Uterus (tissue), 4 donors: ENCODE data around the gene LRCOL1. TPM values are rescaled to one million over a fixed set of nuclear protein-coding genes. Genes with fewer than 3 reads are reported as not detected.

Experiments
- DNase-seq, 2 donors: peaks; one replicate each; pipeline ENCODE4 v3.0.0-alpha.2; 2019 to 2020
- H3K27ac ChIP-seq, 2 donors: fragments of 200-600 bp; sonication (generic); 1 replicate in 1 of 2; 2 replicates in 1 of 2; pipeline ENCODE4 v1.5.1; 2016 to 2018
- H3K27me3 ChIP-seq, 2 donors: fragments of 200-600 bp; sonication (generic); one replicate each; pipeline ENCODE4 v1.5.1; 2018 to 2019; ENCODE audit warnings: control low read depth in 1 of 2
- H3K36me3 ChIP-seq, 2 donors: fragments of 200-600 bp; sonication (generic); one replicate each; pipeline ENCODE4 v1.5.1; 2019; ENCODE audit warnings: control low read depth in 1 of 2
- H3K4me1 ChIP-seq, 2 donors: fragments of 200-600 bp; sonication (generic); one replicate each; pipeline ENCODE4 v1.5.1; 2018 to 2019; ENCODE audit warnings: control low read depth in 1 of 2
- H3K4me3 ChIP-seq, 2 donors: fragments of 200-600 bp; sonication (generic); 1 replicate in 1 of 2; 2 replicates in 1 of 2; pipeline ENCODE4 v1.5.1; 2018 to 2019; ENCODE audit warnings: mild to moderate bottlenecking in 1 of 2
- H3K9me3 ChIP-seq, 2 donors: fragments of 200-600 bp; sonication (generic); one replicate each; pipeline ENCODE4 v1.5.1; 2019; ENCODE audit warnings: control low read depth in 1 of 2
- CTCF ChIP-seq, 4 experiments: fragments of 200-600 bp in 2 of 4; fragments of 450-650 bp in 2 of 4; sonication (generic) in 2 of 4; IDR thresholded peaks; one replicate each; pipeline ENCODE4 v1.5.1; 2016 to 2019; ENCODE audit warnings: antibody characterized with exemption in 4 of 4, mild to moderate bottlenecking in 2 of 4, moderate library complexity in 1 of 4
- POLR2A ChIP-seq, 2 donors: fragments of 450-650 bp; IDR thresholded peaks; one replicate each; pipeline ENCODE4 v1.6.1; 2016; ENCODE audit warnings: antibody characterized with exemption in 2 of 2, mild to moderate bottlenecking in 1 of 2, moderate library complexity in 1 of 2
- intact Hi-C: fragments of 100-400 bp; cut with DNase I; formaldehyde crosslinking; loops from one replicate; pipeline ENCODE4 v1.15.1; 2023; ENCODE audit warnings: low total_unique reads
- total RNA-seq, 4 donors: library from RNA; depleted of rRNA in 3 of 4; stranded (reverse); fragments of >200 nt in 3 of 4; gene quantifications; one replicate each; pipeline versions ENCODE4 v1.1.0 to v1.2.4, GENCODE V29; 2014 to 2023
- donor health status: DM: yes; HTN: yes; CAD: no.

Gene LRCOL1
- total RNA-seq, 4 donors from 2014 or later, result 0.79 to 7.1 (median 1.5) TPM; not detected in 1

- Histone ChIP-seq H3K4me3 (no peak overlapping the region), H3K36me3 (no peaks in the 10 kb centered on the region), H3K27me3 (peaks cover 0 to 9% of the 10 kb centered on the region in 2 donors), H3K27ac (no peak overlapping the region), H3K9me3 (no peaks in the 10 kb centered on the region), H3K4me1 (peaks cover 0 to 5% of the 10 kb centered on the region in 2 donors)
- no peak for DNase-seq
- no peak for TF ChIP-seq POLR2A (IDR thresholded peaks at IDR 0.05)
- no peak for TF ChIP-seq CTCF (IDR thresholded peaks at IDR 0.05)
- intact Hi-C loops, result no loop called here
These were observed 3.5 kb downstream of the LRCOL1 start for GRCh38 chr12:132606927-132607326.

- DNase-seq, result no peak
- Histone ChIP-seq H3K27me3 (peaks cover 0 to 9% of the 10 kb centered on the region in 2 donors), H3K4me1 (peaks cover 0 to 5% of the 10 kb centered on the region in 2 donors), H3K27ac (no peak overlapping the region), H3K9me3 (no peaks in the 10 kb centered on the region), H3K4me3 (no peak overlapping the region), H3K36me3 (no peaks in the 10 kb centered on the region)
- intact Hi-C loops, result no loop called here
- no peak for TF ChIP-seq POLR2A (IDR thresholded peaks at IDR 0.05)
- TF ChIP-seq CTCF (IDR thresholded peaks at IDR 0.05), result no peak
These were observed 3.9 kb downstream of the LRCOL1 start for GRCh38 chr12:132606466-132606865.

GRCh38 chr12:132605892-132606291 lies 4.5 kb downstream of the LRCOL1 start:
- no peak overlapping the region for H3K27ac ChIP-seq
- H3K4me3 ChIP-seq, result no peak overlapping the region
- H3K9me3 ChIP-seq, result no peaks in the 10 kb centered on the region
- intact Hi-C loops, result no loop called here
- H3K4me1 ChIP-seq, result peaks cover 0 to 4% of the 10 kb centered on the region in 2 donors
- H3K36me3 ChIP-seq, result no peaks in the 10 kb centered on the region
- DNase-seq, result no peak
- peaks cover 0 to 9% of the 10 kb centered on the region in 2 donors for H3K27me3 ChIP-seq
- TF ChIP-seq POLR2A (IDR thresholded peaks at IDR 0.05), result no peak

GRCh38 chr12:132604668-132605441 lies 5.5 kb downstream of the LRCOL1 start:
- no peaks in the 10 kb centered on the region for H3K36me3 ChIP-seq
- H3K4me1 ChIP-seq, result no peaks in the 10 kb centered on the region
- H3K9me3 ChIP-seq, result no peaks in the 10 kb centered on the region
- intact Hi-C loops, result no loop called here
- DNase-seq, result no peak
- H3K27ac ChIP-seq, result no peak overlapping the region
- no peak overlapping the region for H3K4me3 ChIP-seq
- TF ChIP-seq CTCF (IDR thresholded peaks at IDR 0.05) (no peak), POLR2A (IDR thresholded peaks at IDR 0.05) (no peak)
- peaks cover 0 to 9% of the 10 kb centered on the region in 2 donors for H3K27me3 ChIP-seq

GRCh38 chr12:132604151-132604618 lies 6.2 kb downstream of the LRCOL1 start:
- Histone ChIP-seq H3K9me3 (no peaks in the 10 kb centered on the region), H3K4me1 (no peaks in the 10 kb centered on the region), H3K27ac (peak overlapping the region; percentile 48 to 76), H3K36me3 (no peaks in the 10 kb centered on the region), H3K27me3 (peaks cover 0 to 9% of the 10 kb centered on the region in 2 donors), H3K4me3 (peak overlapping the region; percentile 10 to 21)
- intact Hi-C loops, result no loop called here
- no peak for DNase-seq
- TF ChIP-seq CTCF (IDR thresholded peaks at IDR 0.05), result no peak
- TF ChIP-seq POLR2A (IDR thresholded peaks at IDR 0.05), result no peak
